ENCODE results near the gene SUDS3.

The SUDS3 gene

DNA sequence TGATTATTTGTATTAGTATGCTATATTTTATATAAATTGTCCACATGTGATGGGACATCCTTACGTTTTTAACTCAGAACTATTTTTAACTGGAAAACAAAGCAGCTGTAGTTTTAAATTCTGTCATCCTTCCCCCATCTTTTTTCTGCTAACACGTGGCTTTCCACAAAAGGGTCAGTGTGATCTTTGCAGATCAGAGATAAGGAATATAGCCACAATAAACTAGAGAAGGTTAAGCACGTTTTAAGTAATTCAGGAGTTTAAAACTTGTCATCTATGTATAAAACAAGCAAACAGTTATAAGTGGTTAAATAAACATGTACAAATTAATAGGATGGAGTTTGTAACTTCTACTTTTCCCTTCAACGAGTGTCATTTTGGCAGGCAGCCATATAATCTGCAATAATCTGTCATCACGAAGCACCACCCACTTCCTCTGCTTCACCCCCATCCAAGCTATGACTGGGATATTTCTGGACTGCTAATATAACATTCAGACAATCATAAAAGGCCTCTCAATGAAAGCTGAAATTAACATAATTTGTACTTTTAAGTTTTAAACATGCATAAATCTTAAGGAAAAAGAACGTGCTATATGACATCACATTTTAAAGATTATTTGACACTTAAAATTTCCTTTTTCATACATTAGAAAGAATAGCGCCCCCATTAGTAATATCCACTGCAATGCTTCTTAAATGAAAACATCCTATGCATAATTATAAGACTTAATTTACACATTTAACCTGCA lies 18.9 kb upstream of the SUDS3 start:
- peak; percentile 36 to 57 for DNase-seq

GRCh38 chr12:118358008-118358359 lies 18.4 kb upstream of the SUDS3 start:
- DNase-seq = no peak

DNA sequence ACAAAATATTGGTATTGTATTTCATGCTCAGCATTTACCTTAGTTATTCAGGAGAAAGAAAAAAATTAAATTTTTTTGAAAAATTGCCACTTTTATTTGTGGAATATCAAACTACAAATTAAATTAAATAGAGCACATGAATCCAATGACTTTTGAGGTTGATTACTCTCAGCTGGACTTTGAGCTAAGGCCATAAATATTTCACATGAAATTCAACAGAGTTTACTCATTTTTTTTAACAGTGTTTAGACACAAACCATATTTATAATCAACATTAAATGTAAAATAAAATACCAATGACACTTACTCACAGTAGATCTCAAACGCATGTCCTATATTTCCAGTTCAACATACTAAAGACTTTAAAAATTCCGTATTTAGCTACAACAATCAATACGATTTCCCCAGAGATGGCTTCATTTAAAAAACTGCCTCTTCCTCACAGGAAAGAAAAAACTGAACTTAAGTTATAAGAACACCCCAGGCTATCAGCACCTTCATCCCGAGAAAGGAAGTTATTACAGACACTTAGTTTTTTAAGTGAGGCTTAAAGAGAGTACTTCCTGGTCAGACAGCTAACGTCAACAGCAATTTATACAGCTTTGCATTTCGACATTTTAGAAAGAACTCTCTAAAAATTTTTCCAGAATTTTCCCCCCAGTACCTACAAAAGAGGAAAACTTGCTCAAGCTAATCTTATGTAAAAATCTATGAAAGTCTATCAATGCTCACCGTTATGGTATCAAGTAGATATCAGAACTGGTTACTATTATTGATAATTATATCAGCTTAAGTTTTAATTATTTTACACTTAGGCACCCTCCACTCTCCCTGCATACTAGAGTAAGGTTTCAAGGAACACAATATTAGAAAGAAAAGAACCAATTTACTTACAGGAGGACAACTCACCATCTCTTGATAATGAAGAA lies 17.5 kb upstream of the SUDS3 start:
- DNase-seq = no peak

GRCh38 chr12:118359541-118359915 lies 16.8 kb upstream of the SUDS3 start:
- peak in 1 of 2 donors; percentile 22 for DNase-seq

- no peak for DNase-seq
Measured at GRCh38 chr12:118361092-118361404, 15.3 kb upstream of the SUDS3 start.

- no peak for DNase-seq
Measured at GRCh38 chr12:118361889-118362288, 14.5 kb upstream of the SUDS3 start.

- no peak for DNase-seq
Measured at GRCh38 chr12:118368821-118369220, 7.5 kb upstream of the SUDS3 start.

DNA sequence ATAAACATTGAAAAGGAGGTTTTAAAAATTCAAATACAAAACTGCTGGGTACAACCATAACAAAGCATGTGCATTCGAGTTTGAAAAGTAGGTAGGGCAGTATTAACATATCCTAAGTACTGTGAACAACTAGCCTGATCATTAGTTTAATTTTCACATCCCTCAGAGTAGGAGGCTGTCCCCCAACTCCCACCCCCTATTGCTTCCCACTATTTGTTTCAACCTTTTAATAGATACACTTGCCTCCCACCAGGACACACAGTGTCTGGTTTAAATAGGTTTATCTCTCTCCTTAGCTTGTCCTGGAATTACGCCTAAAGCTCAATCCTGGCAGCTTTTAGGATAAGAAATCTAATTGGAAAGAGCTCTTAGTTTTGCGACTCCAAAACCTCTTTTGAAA lies 5.8 kb upstream of the SUDS3 start:
- DNase-seq = no peak

DNA sequence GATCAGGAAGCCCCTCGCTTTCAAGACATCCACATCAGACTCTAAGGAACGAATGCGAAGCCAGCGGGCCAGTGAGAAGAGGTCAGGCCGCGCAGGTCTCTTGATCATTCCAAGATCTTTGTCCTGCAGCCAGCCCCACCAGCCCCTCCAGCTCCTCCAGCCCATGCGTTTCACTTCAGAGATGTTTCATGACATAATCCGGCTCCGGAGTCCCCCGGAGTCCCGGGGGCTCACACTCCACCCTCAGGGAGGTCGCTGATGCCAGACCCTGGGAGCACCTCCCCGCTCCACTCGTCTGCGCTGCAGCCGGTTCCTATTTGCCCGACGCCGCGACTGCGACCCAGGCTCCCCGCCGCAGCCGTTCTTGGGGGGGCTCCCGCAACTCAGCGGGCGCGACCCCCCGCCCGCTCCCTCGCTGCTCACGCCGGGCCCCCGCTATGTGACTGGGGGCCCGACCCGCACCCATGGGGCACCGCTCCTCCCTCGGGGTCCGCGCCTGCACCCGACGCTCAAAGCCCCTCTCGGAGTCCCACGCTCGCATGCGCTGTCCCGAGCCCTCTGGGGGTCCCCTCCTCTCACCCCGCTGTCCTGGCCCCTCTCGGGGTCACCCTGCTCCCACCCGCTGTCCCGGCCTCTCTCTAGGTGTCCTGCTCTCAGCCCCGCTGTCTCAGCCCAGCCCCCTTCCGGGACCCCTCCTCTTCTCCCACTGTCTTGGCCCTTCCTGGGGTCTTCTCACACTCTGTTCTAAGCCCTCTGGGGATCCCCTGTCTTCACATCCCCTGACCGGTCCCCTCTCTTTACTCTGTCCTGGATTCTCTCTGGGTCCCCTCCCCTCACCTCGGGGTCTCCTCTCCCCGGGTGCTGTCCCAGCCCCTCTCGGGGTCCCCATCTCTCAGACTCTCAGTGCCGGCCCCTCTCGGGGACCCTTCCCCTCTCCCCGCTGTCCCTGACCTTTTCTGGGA lies 4.8 kb upstream of the SUDS3 start:
- peak; percentile 20 to 24 for DNase-seq

DNA sequence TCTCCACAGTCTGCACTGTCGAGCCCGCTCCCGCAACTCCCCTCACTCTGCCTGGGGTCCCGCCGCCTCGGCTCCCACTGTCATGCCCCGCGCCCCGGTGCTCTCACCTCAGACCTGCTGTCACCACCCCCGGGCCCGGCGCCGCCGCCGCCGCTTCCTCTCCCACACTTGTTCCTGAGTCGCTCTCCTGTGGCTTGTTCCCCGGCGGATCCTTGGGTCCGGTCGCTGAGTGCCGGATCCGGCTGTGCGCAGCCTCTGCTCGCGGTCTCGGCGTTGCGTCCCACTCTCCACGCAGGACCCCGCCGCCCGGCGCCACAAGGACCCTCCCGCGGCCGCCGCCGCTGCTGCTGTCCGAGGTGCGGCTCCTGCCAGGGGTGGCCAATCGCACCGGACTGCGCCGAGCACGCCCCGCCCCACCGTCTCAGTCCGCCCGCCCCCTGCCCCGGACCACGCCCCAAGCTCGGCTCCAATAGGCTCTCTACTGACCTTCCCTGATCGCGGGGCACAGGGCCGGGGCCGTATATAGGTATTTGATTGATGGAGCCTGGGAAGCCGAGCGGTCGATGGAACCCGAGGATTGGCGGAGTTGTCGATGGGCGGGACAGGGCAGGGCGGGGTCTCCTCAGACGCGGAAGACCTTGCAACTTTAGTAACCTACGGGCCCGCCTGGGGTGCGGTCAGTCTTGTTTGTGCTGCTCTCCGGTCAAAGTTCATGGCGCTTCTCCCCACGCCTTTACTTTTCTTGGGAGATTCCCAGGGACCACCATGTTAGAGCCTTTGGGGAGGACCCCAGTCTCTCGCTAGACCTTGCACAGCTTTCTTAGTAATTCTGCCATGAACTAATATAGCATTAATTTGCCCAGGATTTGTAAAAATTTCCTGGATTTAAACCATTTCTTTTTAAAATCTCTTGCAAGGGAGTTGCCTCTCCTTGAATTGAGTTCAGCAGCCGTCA lies 3.5 kb upstream of the SUDS3 start, which contains the start of gene TAOK3:
Gene TAOK3, minus strand, starts transcription at position 367 of the 955 bp plus-strand sequence. CDS start 117,340 bp downstream, outside the sequence.
- DNase-seq = peak; percentile 95 to 97

DNA sequence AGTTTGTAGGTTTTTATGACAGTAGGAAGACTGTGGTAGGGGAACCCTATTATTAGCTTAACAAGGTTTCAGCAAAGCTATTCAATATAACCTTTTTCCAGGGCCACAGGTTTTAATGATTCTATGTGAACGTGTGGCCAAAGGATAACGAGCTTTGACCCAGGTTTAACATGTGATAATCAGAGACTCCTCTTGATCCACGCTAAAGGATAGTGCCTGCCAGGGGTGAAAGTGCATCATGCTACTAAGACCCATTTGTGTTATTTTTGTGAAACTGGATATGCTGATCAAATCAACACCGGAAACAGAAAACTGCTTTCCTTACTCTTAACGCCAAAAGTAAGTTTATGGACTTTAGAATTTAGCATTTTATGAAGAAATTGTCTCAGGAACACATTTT lies 2.7 kb upstream of the SUDS3 start:
- no peak for DNase-seq

DNA sequence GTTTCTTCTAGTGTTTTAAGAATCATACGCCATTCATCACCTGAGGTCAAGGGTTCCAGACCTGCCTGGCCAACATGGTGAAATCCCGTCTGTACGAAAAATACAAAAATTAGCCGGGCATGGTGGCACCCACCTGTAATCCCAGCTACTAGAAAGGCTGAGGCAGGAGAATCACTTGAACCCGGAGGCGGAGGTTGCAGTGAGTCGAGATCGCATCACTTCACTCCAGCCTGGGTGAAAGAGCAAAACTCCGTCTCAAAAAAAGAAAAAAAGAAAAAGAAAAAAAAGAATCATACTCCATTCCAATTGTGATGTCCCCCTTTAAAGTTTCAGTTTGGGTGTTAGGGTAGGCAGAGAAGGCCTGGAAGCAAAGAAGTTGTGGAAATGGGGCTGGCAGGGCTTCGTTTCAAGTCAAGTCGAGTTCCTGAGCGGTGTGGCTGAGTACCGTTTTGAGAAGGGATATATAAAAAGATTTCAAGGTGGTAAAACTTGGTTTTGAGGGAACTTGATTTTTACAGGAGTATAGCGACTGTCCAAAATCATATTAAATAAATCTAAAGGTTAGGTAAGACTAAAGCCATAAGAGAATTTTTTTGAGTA lies 2.1 kb upstream of the SUDS3 start:
- no peak for DNase-seq

DNA sequence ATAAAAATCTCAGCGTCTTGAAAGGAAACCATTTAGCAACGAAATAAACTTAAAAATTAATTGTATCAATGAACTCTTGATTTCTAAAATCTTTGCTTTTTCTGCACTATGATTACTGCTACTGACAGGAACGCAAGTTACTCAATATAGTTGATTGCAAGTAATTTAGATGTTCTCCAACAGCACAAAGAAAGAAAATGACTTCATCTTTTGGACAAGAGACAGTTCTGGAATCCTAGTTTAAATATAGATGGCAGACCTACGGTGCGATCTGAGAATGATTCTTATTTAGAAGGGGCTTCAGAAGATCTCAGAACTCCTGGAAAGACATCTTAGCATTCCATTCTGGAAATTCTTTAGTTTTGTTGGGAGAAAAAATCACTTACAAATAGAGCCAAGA lies 1.4 kb upstream of the SUDS3 start:
- DNase-seq = no peak

DNA sequence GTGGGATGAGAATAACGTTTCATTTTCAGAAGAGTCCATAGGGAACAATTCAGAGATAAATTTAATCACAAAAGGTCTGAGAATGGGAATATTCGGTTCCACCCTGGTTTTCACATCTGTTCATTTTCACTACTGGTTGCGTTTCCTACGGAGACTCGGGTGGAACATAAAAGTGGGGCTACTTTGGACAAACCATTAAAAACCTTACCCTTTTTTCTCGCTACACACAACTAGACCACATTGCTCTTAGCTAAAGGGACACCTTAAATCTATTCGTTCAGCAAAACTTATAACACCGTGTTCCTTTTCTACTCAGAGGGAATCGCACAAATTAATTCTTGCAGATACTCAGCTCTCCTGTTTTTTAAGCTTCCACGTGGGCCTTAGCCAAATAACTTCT lies 1.0 kb upstream of the SUDS3 start:
- no peak for DNase-seq

- DNase-seq = peak in 1 of 2 donors; percentile 41
Measured at GRCh38 chr12:118377021-118377883, 897 bp downstream of the SUDS3 start.

DNA sequence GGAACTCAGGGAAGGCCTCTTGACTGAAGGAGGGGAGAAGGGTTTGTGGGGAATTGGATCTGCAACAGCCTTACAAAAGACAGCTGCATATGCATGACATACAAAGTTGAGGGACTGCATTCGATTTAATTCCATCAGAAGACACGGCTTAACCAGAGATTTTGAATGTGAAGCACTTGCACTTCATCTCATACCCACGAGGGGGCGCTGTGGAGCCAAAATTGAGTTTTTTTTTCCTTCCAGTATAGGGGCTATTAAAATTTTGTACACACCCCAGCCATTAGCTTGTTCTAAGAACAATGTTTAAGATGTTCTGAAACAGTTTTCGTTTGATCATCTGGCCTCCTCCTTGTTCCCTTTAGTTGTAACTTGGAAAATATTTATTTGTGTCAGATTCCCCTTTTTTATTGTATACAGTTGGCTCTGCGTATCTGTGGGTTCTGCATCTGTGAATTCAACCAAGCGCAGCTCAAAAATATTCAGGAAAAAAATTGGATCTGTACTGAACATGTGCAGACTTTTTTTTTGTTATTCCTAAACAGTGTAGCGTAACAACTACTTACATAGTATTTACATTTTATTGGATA lies 1.6 kb downstream of the SUDS3 start:
- DNase-seq = peak; percentile 79 to 84

- DNase-seq = no peak
Measured at GRCh38 chr12:118391424-118391823, 15.1 kb downstream of the SUDS3 start.

GRCh38 chr12:118391836-118392235 lies 15.5 kb downstream of the SUDS3 start:
- DNase-seq = no peak

GRCh38 chr12:118397708-118398440 lies 21.5 kb downstream of the SUDS3 start:
- no peak for DNase-seq
